NCI-H510A treated with DMSO at 0.1 percent for 48 hours (cell line): ENCODE data around the gene NAT16.
"Not testable (repeated sequence)": the region's sequence is repeated elsewhere in the genome, so short reads cannot be mapped to it uniquely, and the experiment has no call there.

Experiments
- DNase-seq: peaks from one replicate; lab custom pipeline; 2025; lab: John Stamatoyannopoulos, UW

The NAT16 gene

DNA sequence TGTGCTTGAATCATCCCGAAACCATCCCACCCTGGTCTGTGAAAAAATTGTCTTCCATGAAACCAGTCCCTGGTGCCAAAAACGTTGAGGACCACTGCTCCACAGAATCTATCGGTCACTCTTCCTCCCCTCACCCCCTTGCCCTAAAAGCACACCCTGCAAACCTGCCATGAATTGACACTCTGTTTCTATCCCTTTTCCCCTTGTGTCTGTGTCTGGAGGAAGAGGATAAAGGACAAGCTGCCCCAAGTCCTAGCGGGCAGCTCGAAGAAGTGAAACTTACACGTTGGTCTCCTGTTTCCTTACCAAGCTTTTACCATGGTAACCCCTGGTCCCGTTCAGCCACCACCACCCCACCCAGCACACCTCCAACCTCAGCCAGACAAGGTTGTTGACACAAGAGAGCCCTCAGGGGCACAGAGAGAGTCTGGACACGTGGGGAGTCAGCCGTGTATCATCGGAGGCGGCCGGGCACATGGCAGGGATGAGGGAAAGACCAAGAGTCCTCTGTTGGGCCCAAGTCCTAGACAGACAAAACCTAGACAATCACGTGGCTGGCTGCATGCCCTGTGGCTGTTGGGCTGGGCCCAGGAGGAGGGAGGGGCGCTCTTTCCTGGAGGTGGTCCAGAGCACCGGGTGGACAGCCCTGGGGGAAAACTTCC is 54.0 kb downstream of the NAT16 start:
- DNase-seq: no peak

DNA sequence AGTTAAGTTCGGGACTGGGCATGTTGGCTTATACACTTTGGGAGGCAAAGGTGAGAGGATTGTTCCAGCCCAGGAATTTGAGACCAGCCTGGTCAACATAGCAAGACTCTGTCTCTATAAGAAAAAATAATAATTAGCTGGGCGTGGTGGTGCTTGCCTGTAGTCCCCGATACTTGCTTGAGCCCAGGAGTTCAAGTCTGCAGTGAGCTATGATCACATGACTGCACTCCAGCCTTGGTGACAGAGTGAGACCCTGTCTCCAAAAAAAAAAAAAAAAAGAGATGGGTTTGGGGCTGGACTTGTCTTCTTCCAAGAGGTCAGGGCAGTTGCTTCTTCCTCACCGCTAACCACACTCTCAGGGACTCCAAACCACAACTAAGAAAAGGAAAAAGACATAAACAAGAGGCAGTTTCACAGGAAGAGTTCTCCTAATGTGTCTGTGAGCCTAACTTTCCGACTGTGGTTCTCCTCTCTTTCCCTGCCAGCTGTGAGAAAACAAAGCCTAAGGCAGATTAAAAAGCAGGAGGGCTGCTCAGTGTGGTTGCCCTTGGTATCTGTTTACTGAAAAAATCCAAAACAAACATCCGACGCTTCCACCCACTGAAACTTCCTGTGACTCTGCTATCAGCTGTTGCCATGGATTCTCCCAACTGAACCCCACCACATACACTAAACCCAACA is 55.6 kb downstream of the NAT16 start:
- no peak for DNase-seq

DNA sequence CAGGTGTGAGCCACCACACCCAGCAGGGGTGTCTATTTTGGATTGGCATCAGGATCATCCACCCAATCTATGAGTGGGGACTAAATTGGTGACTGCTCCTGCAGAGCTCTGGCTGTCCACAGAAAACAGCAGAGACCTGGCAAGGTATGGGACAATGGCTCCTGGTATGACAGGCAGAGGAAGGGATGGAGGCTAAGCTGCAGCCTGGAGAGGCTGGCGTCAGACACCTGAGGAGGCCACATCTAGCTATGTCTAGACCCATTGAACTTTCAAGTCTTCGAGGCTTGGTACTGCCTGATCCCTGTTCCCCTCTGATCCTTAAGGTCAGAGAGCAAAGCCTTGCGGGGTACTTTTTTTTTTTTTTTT is 56.4 kb downstream of the NAT16 start:
- no peak for DNase-seq

DNA sequence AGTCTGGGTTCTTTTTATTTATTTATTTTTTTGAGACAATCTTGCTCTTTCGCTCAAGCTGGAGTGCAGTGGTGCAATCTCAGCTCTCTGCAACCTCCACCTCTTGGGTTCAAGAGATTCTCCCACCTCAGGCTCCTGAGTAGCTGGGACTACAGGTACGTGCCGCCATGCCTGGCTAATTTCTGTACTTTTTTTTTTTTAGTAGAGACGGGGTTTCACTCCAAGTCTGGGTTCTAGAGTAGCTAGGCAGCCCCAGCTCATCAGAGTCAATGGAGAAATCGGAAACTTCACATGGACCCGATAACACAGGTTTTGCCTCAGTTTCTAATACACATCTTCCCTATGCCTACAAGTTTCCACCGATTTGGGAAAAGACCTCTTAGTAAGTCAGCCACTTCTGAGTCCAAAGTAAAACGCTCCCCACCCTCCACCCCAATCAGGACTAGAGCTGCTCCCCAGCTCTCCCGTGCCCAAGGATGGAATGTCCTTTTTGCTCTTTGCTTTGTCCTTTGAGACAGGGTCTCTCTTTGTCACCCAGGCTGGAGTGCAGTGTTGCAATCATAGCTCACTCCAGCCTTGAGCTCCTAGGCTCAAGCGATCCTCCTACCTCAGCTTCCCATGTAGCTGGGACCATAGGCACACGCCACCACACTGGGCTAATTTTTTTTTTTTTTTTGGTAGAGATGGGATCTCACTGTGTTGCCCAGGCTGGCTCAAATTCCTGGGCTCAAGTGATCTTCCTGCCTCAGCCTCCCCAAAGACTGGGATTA is 57.0 kb downstream of the NAT16 start:
- no peak for DNase-seq

DNA sequence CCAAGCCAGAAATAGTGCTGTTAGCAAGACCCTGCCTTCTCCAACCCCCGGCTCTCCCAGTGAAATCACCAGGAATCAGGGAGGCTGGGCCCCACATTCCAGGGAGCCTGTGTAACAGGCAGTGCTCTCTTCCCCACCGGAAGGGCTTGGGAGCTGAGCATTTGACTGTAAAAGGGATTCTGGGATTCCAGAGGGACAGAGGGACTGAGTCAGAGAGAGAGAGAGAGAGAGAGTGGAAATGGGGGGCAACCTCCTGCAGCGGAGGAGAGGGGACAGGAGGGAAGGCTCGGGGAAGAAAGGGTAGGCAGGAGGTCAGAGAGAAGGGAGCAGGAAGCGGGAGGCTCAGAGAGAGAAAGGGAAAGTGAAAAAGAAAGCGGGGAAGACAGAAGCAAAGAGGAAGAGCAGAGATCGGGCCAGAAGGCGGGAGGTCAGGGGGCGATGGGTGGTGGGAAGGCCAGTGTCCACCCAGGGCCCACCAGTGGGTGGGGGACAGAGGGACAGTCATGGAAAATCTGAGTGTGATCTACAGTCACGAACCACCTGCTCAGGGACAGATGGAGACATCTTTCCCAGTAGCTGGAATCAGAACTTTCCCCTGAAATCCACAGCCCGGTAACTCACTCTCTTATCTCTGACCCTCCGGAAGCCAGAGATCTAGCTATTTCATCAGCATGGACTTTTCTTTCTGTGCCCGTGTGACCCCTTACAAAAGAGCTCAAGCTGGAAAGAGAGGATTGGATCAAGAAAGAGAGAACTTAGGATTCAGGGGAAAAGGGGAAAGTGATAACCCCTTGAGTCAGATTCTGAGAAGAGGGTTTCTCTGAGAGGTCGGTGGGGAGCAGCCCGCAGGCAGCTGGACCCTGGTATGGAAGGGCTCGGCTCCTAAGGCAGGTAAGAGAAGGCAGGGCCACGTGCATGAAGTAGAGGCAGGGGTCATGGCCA is 57.8 kb downstream of the NAT16 start:
- DNase-seq: no peak

DNA sequence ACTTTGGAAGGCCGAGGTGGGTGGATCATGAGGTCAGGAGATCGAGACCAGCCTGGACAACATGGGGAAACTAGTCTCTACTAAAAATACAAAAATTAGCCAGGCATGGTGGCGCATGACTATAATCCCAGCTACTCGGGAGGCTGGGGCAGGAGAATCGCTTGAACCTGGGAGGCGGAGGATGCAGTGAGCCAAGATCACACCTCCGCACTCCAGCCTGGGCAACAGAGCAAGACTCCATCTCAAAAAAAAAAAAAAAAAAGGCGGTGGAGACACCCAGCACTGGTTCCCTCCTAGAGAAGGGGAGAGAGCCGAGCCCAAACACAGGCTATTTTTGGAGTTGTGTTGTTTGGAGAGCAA is 58.5 kb downstream of the NAT16 start:
- not testable (repeated sequence) for DNase-seq
